ENCODE results near the gene SLC1A6. TPM values are rescaled to one million over a fixed set of nuclear protein-coding genes. Genes with fewer than 3 reads are reported as not detected.

SLC1A6 gene
- total RNA-seq: not detected in 2 replicates

DNA sequence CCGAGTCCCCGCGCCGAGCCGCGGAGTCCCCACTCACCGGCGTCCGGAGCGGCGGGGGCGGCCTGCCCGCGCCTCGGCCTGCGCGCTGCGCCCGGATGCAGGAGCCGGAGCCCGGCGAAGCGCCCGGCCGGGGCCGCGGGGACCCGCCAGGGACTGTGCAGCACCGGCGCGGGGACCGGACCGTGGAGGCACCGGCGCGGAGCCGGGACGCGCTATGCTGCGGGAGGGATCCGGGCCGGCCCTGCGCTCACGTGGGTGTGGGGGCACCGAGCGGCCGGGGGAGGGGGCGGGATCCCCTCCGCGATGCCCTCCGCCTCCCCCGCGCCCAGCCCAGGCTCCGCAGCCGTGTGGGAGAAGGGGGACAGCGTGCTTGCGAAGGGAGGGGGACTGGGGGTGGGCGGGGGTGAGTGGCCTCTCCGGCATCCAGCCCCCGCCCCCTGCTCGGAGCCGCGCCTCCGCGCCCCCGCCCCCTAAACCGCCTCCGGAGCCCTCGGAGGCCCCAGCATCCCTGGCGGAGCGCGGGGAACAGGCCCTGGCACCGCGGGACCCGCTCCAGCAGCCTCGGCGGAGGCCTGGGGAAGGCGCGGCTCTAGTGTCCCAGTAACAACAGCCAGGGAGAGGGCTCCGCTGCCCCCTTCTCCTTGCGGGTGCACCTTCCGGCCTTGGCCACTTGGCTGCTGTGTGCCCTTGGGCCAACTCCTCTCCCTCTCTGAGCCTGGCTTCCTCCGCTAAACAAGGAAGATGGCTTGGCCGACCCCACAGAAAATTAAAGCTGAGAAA, at the start of gene SLC1A6:
TSS of gene SLC1A6 (minus strand) at position 389 of the 780 bp plus-strand sequence. CDS start 6,954 bp downstream, outside the sequence.

DNA sequence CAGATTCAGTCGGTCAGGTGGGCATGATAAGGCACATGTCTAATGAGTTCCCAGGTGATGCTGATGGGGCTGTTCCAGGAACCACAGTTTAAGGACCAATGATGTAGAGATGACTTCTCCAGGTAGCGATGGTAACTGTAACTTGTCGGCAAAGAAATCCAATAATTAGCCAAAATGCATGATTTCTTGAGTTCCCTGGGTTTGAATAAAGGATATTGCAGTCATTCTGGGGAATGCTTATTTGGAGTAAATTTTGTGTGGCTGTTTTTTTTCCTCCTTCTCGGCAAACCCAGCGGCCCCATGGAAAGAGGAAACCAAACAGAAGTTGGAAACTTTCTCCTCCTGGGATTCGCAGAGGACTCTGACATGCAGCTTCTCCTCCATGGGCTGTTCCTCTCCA, 38.5 kb downstream of the SLC1A6 start, which contains the start of gene OR7C2:
TSS of gene OR7C2 (plus strand) at position 301 of the 400 bp plus-strand sequence. CDS start at position 301, 0 bp downstream.

Other genes with a start within 250 kb of the SLC1A6 start
- gene ADGRE2, start 201.3 kb downstream of the SLC1A6 start, total RNA-seq: 0.06 and 0.26 TPM in 2 replicates
- not detected in 2 replicates for gene OR7A5, start 144.7 kb downstream of the SLC1A6 start, total RNA-seq
- not detected in 2 replicates for gene OR7C1, start 144.7 kb downstream of the SLC1A6 start, total RNA-seq
- not detected in 2 replicates for gene OR7A10, start 130.9 kb downstream of the SLC1A6 start, total RNA-seq
- gene OR7A17, start 93.7 kb downstream of the SLC1A6 start, total RNA-seq: not detected in 2 replicates
- gene OR7C2, start 38.4 kb downstream of the SLC1A6 start, total RNA-seq: not detected in 2 replicates
- gene CASP14, start 69.6 kb upstream of the SLC1A6 start, total RNA-seq: not detected in 2 replicates
- gene OR1I1, start 102.3 kb upstream of the SLC1A6 start, total RNA-seq: not detected in 2 replicates
- gene SYDE1, start 127.5 kb upstream of the SLC1A6 start, total RNA-seq: 19.3 and 19.8 TPM in 2 replicates
- 184 and 225 TPM in 2 replicates for gene NOTCH3, start 221.1 kb upstream of the SLC1A6 start, total RNA-seq

Data from aortic smooth muscle cell (primary cell).